Endothelial cell of hepatic sinusoid (primary cell): ENCODE measurements around the gene QKI.

Source experiments
- in situ Hi-C: cut with HindIII; loops from 2 replicates; pipeline ENCODE4 v1.10.0; 2017; ENCODE audit warnings: low sequenced_read_pairs

The QKI gene

GRCh38 chr6:163390770-163391169, 23.7 kb upstream of the QKI start:
- in situ Hi-C loops, result no loop called here

GRCh38 chr6:163391985-163392384, 22.5 kb upstream of the QKI start:
- in situ Hi-C loops, result no loop called here

- in situ Hi-C loops, result no loop called here
These were observed 22.0 kb upstream of the QKI start for GRCh38 chr6:163392533-163392932.

GRCh38 chr6:163393923-163394322, 20.6 kb upstream of the QKI start:
- in situ Hi-C loops, result no loop called here

- in situ Hi-C loops, result no loop called here
These were observed 19.9 kb upstream of the QKI start for GRCh38 chr6:163394659-163395058.

- in situ Hi-C loops, result no loop called here
These were observed 19.2 kb upstream of the QKI start for GRCh38 chr6:163395122-163395830.

- in situ Hi-C loops, result no loop called here
These were observed 18.7 kb upstream of the QKI start for GRCh38 chr6:163395831-163396185.

GRCh38 chr6:163397326-163397725, 17.2 kb upstream of the QKI start:
- in situ Hi-C loops, result no loop called here

DNA sequence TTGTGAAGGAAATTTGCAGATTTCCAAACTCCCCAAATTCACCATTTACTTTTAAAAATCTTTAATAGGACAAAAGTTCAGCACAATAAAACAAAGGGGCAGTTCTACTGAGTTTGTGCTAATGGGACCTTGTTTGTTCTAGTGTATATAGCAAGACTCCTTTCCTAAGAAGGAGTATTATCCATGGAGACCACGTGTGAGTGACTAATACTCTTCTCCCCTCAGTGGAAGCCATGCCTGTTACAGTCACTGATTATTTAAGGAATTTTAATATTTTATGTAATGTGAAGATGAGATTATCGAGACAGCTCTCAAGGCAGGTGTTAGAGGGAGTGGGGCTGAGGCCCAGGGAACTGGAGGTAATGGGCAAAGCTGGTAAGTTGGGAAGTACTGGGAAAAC, 16.4 kb upstream of the QKI start:
- in situ Hi-C loops, result no loop called here

DNA sequence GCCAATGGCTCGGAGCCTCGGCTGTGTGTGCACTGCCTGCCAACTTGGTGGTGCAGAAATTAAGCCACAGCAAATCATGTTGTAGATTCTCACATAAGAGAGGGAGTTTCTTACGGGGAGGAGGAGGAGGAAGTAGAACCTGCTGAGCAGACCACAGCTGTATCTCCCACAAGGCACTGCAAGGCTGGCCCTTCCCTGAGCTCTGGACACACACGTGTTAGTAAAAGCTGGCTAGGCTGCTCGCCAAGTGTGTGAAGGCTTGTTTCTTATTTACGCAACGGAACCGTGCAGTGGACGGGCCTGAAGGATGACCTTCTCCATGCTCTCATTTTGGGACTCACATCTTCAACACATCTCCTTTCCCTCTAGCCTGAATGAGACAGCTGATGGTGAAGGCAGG, 15.7 kb upstream of the QKI start:
- in situ Hi-C loops, result no loop called here

GRCh38 chr6:163400509-163400908, 14.0 kb upstream of the QKI start:
- in situ Hi-C loops, result loop anchor here (25.0 kb wide), 1 partner anchor 213 kb away; no protein-coding TSS in a partner anchor

- in situ Hi-C loops, result loop anchor here (25.0 kb wide), 1 partner anchor 214 kb away; no protein-coding TSS in a partner anchor
These were observed 13.3 kb upstream of the QKI start for GRCh38 chr6:163401039-163401885.

GRCh38 chr6:163402616-163403015, 11.9 kb upstream of the QKI start:
- in situ Hi-C loops, result loop anchor here (25.0 kb wide), 1 partner anchor 215 kb away; no protein-coding TSS in a partner anchor

DNA sequence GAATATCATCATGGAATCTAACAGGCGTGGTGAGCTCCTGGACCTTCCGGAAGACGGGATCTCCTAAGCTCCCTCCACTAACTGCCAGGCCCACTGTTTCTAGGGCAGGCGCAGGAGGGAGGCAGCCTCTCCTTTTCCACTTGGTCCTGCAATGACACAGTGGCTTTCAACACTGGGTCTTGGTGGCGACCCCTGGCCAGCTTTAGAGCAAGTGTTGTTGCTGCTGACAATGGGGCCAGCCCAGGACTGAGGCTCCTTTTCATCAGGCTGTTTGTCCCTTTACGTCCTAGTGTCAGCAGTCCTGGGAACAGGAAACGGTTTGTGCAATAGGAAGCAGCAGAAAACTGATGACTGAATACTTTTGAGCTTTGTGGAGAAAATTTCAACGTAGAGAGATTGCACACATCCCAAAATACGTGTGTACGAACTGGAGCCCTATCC, 9.7 kb upstream of the QKI start:
- in situ Hi-C loops, result loop anchor here (25.0 kb wide), 1 partner anchor 218 kb away; no protein-coding TSS in a partner anchor

DNA sequence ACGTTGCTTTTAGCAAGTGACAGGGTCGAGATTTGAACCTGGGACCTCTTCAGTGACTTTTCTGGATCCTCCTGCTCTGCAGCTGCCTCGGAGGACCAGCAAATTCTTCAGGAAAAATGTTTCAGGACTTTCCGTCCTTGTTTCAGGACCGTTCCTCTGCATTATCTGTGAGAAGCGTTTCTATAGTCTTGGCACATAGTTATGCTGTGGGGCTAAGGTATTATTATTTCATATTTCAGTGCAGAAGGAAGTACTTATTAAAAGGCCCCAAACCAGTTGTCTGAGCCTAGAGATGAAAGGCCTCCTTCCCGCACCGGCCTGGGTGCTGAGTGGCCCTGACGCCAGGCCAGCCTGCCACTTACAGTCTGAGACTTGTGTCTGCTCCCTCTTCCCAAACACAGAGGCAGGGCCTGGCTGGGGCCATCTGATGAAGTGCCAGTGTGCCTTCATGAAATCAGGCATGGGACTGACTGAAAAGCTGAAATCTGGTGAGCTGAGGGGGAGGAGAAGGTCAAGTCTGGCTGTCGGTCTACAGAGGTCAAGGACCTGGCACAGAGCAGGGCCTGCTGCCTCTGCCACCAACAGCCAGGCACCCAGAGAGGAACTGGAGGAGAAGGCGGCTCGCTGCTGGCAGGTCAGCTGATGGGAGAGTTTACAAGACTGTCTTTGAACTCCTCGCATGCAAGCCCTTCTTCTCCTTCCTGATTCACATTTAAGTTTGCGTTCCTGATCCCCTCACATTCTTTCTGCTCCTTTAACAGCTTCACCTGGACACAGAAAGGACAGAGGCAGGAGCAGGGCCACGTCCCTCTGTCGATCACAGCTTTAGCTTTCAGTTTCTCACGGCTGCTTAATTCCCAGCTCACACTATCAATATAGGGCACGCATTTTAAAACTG, 8.9 kb upstream of the QKI start:
- in situ Hi-C loops, result loop anchor here (25.0 kb wide), 1 partner anchor 218 kb away; no protein-coding TSS in a partner anchor

DNA sequence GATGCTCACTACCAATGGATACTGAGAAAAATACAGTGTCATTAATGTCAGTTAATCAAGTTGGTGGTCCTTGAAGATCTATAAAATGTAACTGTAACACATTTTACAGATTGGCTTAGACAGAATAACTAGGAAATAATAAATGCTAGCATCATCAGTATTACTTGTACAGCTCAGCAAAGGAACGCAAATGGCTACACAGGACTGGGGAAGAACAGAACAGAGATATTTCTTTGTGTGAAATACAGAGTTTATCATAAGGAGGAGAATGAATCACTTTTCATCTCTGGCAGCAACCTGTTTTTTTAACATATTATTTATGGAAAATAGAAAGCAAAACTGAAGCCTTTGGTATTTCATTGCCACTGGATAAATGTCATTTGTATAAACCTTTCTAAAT, 8.2 kb upstream of the QKI start:
- in situ Hi-C loops, result loop anchor here (25.0 kb wide), 1 partner anchor 219 kb away; no protein-coding TSS in a partner anchor

- in situ Hi-C loops, result loop anchor here (25.0 kb wide), 1 partner anchor 220 kb away; no protein-coding TSS in a partner anchor
These were observed 7.7 kb upstream of the QKI start for GRCh38 chr6:163406830-163407229.

DNA sequence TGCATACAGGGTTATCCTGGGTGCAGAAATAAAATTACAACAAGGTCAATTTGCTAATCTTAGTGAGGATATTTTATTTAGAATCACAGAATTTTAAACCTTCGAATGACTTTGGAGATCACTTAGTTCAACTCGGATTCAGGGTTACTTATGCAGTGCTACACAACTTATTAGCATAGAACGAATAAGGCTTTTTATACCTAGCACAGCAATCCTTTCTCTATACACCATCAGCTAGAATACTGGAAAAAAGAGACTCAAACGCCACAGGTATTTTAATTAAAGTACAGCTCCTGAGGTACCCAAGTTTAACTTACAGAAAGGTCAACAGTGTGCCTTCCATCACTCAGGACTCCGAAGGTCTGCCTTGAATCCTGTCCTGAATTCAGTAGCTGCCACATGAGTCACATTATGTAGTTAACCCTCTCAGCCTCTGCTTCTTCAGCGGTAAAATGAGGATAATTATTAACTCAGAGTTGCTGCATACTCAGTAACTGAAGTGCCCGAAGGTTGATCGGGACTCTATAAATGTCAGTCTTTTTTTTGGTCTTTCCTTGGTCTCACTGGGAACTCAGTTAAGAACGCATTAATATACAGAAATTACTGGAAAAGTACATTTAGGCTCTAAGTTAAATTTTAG, 6.0 kb upstream of the QKI start:
- in situ Hi-C loops, result loop anchor here (25.0 kb wide), 1 partner anchor 221 kb away; no protein-coding TSS in a partner anchor

- in situ Hi-C loops, result loop anchor here (25.0 kb wide), 1 partner anchor 222 kb away; no protein-coding TSS in a partner anchor
These were observed 4.8 kb upstream of the QKI start for GRCh38 chr6:163409712-163410111.

DNA sequence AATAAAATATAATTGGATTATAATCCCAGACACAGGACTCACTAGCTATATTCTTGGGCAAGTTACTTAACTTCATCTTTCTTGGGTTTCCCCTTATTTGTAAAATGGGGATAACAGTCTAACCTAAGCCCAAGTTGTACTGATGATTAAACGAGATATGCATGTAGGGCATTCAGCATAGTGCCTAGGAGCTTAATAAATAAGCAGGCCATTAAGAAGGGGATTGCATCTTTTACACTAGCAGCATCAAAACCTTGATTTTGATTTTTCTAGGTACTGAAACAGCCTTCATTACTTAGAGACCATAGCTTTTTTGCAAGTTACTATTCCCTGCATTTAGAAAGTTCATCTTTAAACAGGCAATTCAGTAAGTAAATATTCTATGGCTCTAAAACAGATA, 2.2 kb upstream of the QKI start:
- in situ Hi-C loops, result loop anchor here (25.0 kb wide), 1 partner anchor 225 kb away; no protein-coding TSS in a partner anchor
